Nephron (organoid): ENCODE results near the gene ARAP2.

ENCODE experiments used
- H3K27ac Mint-ChIP-seq, 3 experiments: 2 replicates each; pipeline ENCODE4 v1.8.0; 2020; ENCODE audit warnings: mixed read lengths in 3 of 3, mild to moderate bottlenecking in 2 of 3, moderate library complexity in 1 of 3
- H3K27me3 Mint-ChIP-seq: 2 replicates; pipeline ENCODE4 v1.8.0; 2021; ENCODE audit warnings: low read depth, mild to moderate bottlenecking, moderate library complexity, mixed read lengths
- H3K36me3 Mint-ChIP-seq: 2 replicates; pipeline ENCODE4 v1.8.0; 2020; ENCODE audit warnings: low read depth, mixed read lengths
- H3K4me1 Mint-ChIP-seq: 2 replicates; pipeline ENCODE4 v1.8.0; 2020; ENCODE audit warnings: mixed read lengths
- H3K4me3 Mint-ChIP-seq, 3 experiments: 2 replicates each; pipeline ENCODE4 v1.8.0; 2020; ENCODE audit warnings: mild to moderate bottlenecking in 3 of 3, mixed read lengths in 3 of 3, moderate library complexity in 2 of 3
- H3K9me3 Mint-ChIP-seq: 2 replicates; pipeline ENCODE4 v1.8.0; 2020; ENCODE audit warnings: mixed read lengths
- CTCF ChIP-seq, 3 experiments: fragments of 200-600 bp; sonication (generic); IDR thresholded peaks; one replicate each; pipeline ENCODE4 v1.5.0; 2021; ENCODE audit warnings: antibody characterized with exemption in 3 of 3; ENCODE audit not compliant: unreplicated experiment in 3 of 3

Gene ARAP2

GRCh38 chr4:36051634-36052033 is 192.7 kb downstream of the ARAP2 start:
- H3K4me1 Mint-ChIP-seq = no peaks in the 10 kb centered on the region
- no peaks in the 10 kb centered on the region for H3K27me3 Mint-ChIP-seq
- TF ChIP-seq CTCF (IDR thresholded peaks at IDR 0.05; ENCODE audit: unreplicated experiment in 3 of 3) = no peak

GRCh38 chr4:36046026-36046425 is 198.3 kb downstream of the ARAP2 start:
- no peaks in the 10 kb centered on the region for H3K36me3 Mint-ChIP-seq
- H3K27me3 Mint-ChIP-seq = no peaks in the 10 kb centered on the region
- H3K4me3 Mint-ChIP-seq = no peak overlapping the region
- no peak overlapping the region for H3K27ac Mint-ChIP-seq
- H3K9me3 Mint-ChIP-seq = peaks cover 2% of the 10 kb centered on the region
- H3K4me1 Mint-ChIP-seq = no peaks in the 10 kb centered on the region
- no peak for TF ChIP-seq CTCF (IDR thresholded peaks at IDR 0.05; ENCODE audit: unreplicated experiment in 3 of 3)

More at GRCh38 chr4:36051634-36052033, 192.7 kb downstream of the ARAP2 start:
- no peaks in the 10 kb centered on the region for H3K36me3 Mint-ChIP-seq
- H3K4me3 Mint-ChIP-seq = no peak overlapping the region
- H3K27ac Mint-ChIP-seq = peak overlapping the region in 1 of 3 experiments; percentile 63
- H3K9me3 Mint-ChIP-seq = no peaks in the 10 kb centered on the region

GRCh38 chr4:36043901-36044300 is 200.4 kb downstream of the ARAP2 start:
- Mint-ChIP-seq H3K4me1 (no peaks in the 10 kb centered on the region), H3K9me3 (peaks cover 2% of the 10 kb centered on the region), H3K27ac (no peak overlapping the region), H3K27me3 (no peaks in the 10 kb centered on the region), H3K36me3 (no peaks in the 10 kb centered on the region), H3K4me3 (no peak overlapping the region)
- no peak for TF ChIP-seq CTCF (IDR thresholded peaks at IDR 0.05; ENCODE audit: unreplicated experiment in 3 of 3)

- Mint-ChIP-seq H3K9me3 (peaks cover 2% of the 10 kb centered on the region), H3K27me3 (no peaks in the 10 kb centered on the region), H3K36me3 (no peaks in the 10 kb centered on the region), H3K27ac (no peak overlapping the region), H3K4me1 (no peaks in the 10 kb centered on the region), H3K4me3 (no peak overlapping the region)
- no peak for TF ChIP-seq CTCF (IDR thresholded peaks at IDR 0.05; ENCODE audit: unreplicated experiment in 3 of 3)
Observed at GRCh38 chr4:36043241-36043640, 201.1 kb downstream of the ARAP2 start.

- TF ChIP-seq CTCF (IDR thresholded peaks at IDR 0.05; ENCODE audit: unreplicated experiment in 3 of 3) = no peak
- H3K27me3 Mint-ChIP-seq = no peaks in the 10 kb centered on the region
- H3K4me1 Mint-ChIP-seq = no peaks in the 10 kb centered on the region
- peaks cover 2% of the 10 kb centered on the region for H3K9me3 Mint-ChIP-seq
- H3K27ac Mint-ChIP-seq = no peak overlapping the region
- H3K36me3 Mint-ChIP-seq = no peaks in the 10 kb centered on the region
- H3K4me3 Mint-ChIP-seq = no peak overlapping the region
Observed at GRCh38 chr4:36042122-36042970, 202.0 kb downstream of the ARAP2 start.

- H3K9me3 Mint-ChIP-seq = peaks cover 2% of the 10 kb centered on the region
- no peaks in the 10 kb centered on the region for H3K36me3 Mint-ChIP-seq
- H3K27me3 Mint-ChIP-seq = no peaks in the 10 kb centered on the region
- no peak overlapping the region for H3K27ac Mint-ChIP-seq
- no peaks in the 10 kb centered on the region for H3K4me1 Mint-ChIP-seq
- no peak overlapping the region for H3K4me3 Mint-ChIP-seq
- TF ChIP-seq CTCF (IDR thresholded peaks at IDR 0.05; ENCODE audit: unreplicated experiment in 3 of 3) = no peak
Observed at GRCh38 chr4:36041340-36041739, 203.0 kb downstream of the ARAP2 start.
